Tibial artery (tissue), 4 donors: ENCODE data around the gene VSTM2B.
A peak's percentile ranks its signal among the peaks of the same experiment; 100 is the strongest.

Experiments
- DNase-seq, 2 donors: peaks; one replicate each; pipeline ENCODE4 v3.0.0-alpha.2; 2019
- H3K27ac ChIP-seq, 2 donors: fragments of 200-600 bp; sonication (generic) in 1 of 2; 1 replicate in 1 of 2; 2 replicates in 1 of 2; pipeline ENCODE4 v1.5.1; 2018 to 2019; ENCODE audit warnings: mild to moderate bottlenecking in 1 of 2
- H3K27me3 ChIP-seq, 2 donors: fragments of 200-600 bp; sonication (generic) in 1 of 2; one replicate each; pipeline versions ENCODE4 v1.5.1 to v1.6.0; 2016 to 2019
- H3K36me3 ChIP-seq, 3 donors: fragments of 200-600 bp; sonication (generic) in 2 of 3; one replicate each; pipeline ENCODE4 v1.5.1; 2016 to 2019; ENCODE audit warnings: mild to moderate bottlenecking in 2 of 3
- H3K4me1 ChIP-seq, 4 donors: fragments of 200-600 bp; sonication (generic) in 2 of 4; 1 replicate in 3 of 4; 2 replicates in 1 of 4; pipeline ENCODE4 v1.5.1; 2016 to 2019
- H3K4me3 ChIP-seq, 2 donors: fragments of 200-600 bp; sonication (generic) in 1 of 2; 1 replicate in 1 of 2; 2 replicates in 1 of 2; pipeline ENCODE4 v1.5.1; 2018 to 2019; ENCODE audit warnings: mild to moderate bottlenecking in 2 of 2
- H3K9me3 ChIP-seq, 3 donors: fragments of 200-600 bp; sonication (generic) in 1 of 3; one replicate each; pipeline ENCODE4 v1.5.1; 2016 to 2019
- CTCF ChIP-seq, 2 experiments: fragments of 200-600 bp in 1 of 2; fragments of 450-650 bp in 1 of 2; IDR thresholded peaks; one replicate each; pipeline ENCODE4 v1.5.1; 2017 to 2019; ENCODE audit warnings: antibody characterized with exemption in 2 of 2, mild to moderate bottlenecking in 1 of 2, moderate library complexity in 1 of 2
- intact Hi-C: fragments of 100-400 bp; cut with DNase I; formaldehyde crosslinking; loops from one replicate; pipeline ENCODE4 v1.15.0; 2023; ENCODE audit warnings: low total_unique reads

The VSTM2B gene

GRCh38 chr19:29480507-29480906 lies 45.3 kb upstream of the VSTM2B start:
- Histone ChIP-seq H3K27me3 (peaks cover 0 to 4% of the 10 kb centered on the region in 2 donors), H3K27ac (no peak overlapping the region), H3K36me3 (no peaks in the 10 kb centered on the region), H3K4me1 (no peaks in the 10 kb centered on the region), H3K4me3 (no peak overlapping the region), H3K9me3 (no peaks in the 10 kb centered on the region)
- intact Hi-C loops: no loop called here
- no peak for TF ChIP-seq CTCF (IDR thresholded peaks at IDR 0.05)
- no peak for DNase-seq

GRCh38 chr19:29482855-29483640 lies 42.7 kb upstream of the VSTM2B start:
- H3K27ac ChIP-seq: no peak overlapping the region
- peak in 1 of 2 donors; percentile 40 for DNase-seq
- H3K4me3 ChIP-seq: no peak overlapping the region
- H3K9me3 ChIP-seq: no peaks in the 10 kb centered on the region
- no peak for TF ChIP-seq CTCF (IDR thresholded peaks at IDR 0.05)
- no peaks in the 10 kb centered on the region for H3K4me1 ChIP-seq
- H3K27me3 ChIP-seq: peaks cover 0 to 2% of the 10 kb centered on the region in 2 donors
- no peaks in the 10 kb centered on the region for H3K36me3 ChIP-seq
- intact Hi-C loops: no loop called here

- intact Hi-C loops: no loop called here
- H3K9me3 ChIP-seq: no peaks in the 10 kb centered on the region
- H3K4me1 ChIP-seq: no peaks in the 10 kb centered on the region
- no peaks in the 10 kb centered on the region for H3K36me3 ChIP-seq
- DNase-seq: peak in 1 of 2 donors; percentile 24
- peaks cover 0 to 6% of the 10 kb centered on the region in 2 donors for H3K27me3 ChIP-seq
- no peak overlapping the region for H3K27ac ChIP-seq
- no peak overlapping the region for H3K4me3 ChIP-seq
- no peak for TF ChIP-seq CTCF (IDR thresholded peaks at IDR 0.05)
Observed at GRCh38 chr19:29483641-29483920, 42.2 kb upstream of the VSTM2B start.

GRCh38 chr19:29483944-29484581 lies 41.7 kb upstream of the VSTM2B start:
- H3K27me3 ChIP-seq: peaks cover 0 to 6% of the 10 kb centered on the region in 2 donors
- no peak overlapping the region for H3K4me3 ChIP-seq
- no peaks in the 10 kb centered on the region for H3K36me3 ChIP-seq
- no peak for TF ChIP-seq CTCF (IDR thresholded peaks at IDR 0.05)
- peak in 1 of 2 donors; percentile 55 for DNase-seq
- intact Hi-C loops: no loop called here
- no peaks in the 10 kb centered on the region for H3K9me3 ChIP-seq
- H3K4me1 ChIP-seq: no peaks in the 10 kb centered on the region
- no peak overlapping the region for H3K27ac ChIP-seq

- no peaks in the 10 kb centered on the region for H3K36me3 ChIP-seq
- intact Hi-C loops: no loop called here
- H3K4me3 ChIP-seq: no peak overlapping the region
- TF ChIP-seq CTCF (IDR thresholded peaks at IDR 0.05): no peak
- H3K9me3 ChIP-seq: no peaks in the 10 kb centered on the region
- DNase-seq: no peak
- H3K27me3 ChIP-seq: peaks cover 0 to 6% of the 10 kb centered on the region in 2 donors
- H3K27ac ChIP-seq: no peak overlapping the region
- H3K4me1 ChIP-seq: no peaks in the 10 kb centered on the region
Observed at GRCh38 chr19:29484876-29485275, 40.9 kb upstream of the VSTM2B start.
